ENCODE data around the gene SEMA5B. TPM values are rescaled to one million over a fixed set of nuclear protein-coding genes. Genes with fewer than 3 reads are reported as not detected.

The SEMA5B gene
- total and polyA plus RNA-seq, 12 donors, result 1.3 to 12.7 (median 7.4) TPM

DNA sequence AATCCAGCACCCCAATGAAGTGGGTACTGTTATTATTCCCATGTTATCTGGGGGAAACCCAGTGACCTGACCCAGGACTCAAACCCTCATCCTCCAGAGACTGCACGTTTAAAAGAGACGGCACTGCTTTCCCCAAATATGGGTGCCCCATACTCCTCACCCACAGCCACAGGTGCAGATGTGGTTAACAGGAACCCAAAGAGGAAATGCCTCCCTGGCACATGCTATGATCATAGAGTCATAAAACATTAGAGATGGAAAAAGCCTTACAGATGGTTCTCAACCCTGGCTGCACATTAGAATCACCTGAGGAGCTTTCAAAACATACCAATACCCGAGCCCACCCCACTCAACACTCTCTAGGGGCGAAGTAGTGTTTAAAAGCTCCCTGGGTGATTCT, 111.5 kb downstream of the SEMA5B start:
- no peak overlapping the region for H3K27ac ChIP-seq
- no peaks in the 10 kb centered on the region for H3K4me1 ChIP-seq
- no peak overlapping the region for H3K4me3 ChIP-seq
- peaks cover 0 to 34% (median 0%) of the 10 kb centered on the region in 9 donors for H3K36me3 ChIP-seq
- intact Hi-C loops (cut with DNase I), result no loop called here
- DNase-seq, result no peak
- peaks cover 0 to 44% (median 0%) of the 10 kb centered on the region in 7 donors for H3K27me3 ChIP-seq
- H3K9me3 ChIP-seq, result no peaks in the 10 kb centered on the region
- no peak for ATAC-seq
- WGBS, 2 donors, result 80 to 85% methylated on average over 4 of the region's 4 CpGs
- TF ChIP-seq, protein P1, sequence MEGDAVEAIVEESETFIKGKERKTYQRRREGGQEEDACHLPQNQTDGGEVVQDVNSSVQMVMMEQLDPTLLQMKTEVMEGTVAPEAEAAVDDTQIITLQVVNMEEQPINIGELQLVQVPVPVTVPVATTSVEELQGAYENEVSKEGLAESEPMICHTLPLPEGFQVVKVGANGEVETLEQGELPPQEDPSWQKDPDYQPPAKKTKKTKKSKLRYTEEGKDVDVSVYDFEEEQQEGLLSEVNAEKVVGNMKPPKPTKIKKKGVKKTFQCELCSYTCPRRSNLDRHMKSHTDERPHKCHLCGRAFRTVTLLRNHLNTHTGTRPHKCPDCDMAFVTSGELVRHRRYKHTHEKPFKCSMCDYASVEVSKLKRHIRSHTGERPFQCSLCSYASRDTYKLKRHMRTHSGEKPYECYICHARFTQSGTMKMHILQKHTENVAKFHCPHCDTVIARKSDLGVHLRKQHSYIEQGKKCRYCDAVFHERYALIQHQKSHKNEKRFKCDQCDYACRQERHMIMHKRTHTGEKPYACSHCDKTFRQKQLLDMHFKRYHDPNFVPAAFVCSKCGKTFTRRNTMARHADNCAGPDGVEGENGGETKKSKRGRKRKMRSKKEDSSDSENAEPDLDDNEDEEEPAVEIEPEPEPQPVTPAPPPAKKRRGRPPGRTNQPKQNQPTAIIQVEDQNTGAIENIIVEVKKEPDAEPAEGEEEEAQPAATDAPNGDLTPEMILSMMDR (IDR thresholded peaks at IDR 0.05), result no peak

DNA sequence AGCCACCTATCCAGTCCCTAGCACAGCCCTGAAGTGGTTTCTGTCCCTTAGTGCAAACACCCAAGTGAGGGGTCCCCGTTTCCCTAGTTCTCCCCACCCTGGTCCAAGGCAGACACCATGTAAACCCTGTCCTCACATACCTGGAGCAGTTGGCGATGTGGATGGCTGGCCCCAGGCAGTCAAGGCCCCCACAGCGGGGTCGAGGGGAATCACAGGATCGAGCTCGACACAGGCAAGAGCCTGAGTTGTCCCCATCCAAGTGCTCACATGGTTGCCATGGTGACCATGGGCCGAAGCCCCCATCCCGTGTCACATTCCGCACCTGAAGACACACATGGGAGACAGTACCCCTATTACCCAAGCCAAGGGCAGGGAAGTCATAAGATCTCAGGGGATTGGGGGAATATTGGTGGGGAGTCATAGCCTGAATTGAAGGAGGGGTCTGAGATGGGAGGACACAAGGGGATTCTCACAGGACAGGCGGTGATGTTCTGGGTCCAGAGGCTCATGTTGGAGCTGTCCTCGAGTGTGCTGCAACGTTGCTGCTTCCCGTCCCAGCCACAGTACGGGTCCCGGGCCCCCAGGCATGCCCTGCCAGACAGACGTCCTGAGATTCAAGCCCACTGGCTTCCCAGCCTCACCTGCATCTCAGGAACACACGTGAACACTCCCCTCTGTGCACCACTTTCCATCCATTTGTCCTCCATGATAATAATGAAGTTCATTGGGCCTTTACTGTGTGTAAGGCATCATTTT, 112.1 kb downstream of the SEMA5B start:
- TF ChIP-seq, protein P1 (IDR thresholded peaks at IDR 0.05), result no peak

DNA sequence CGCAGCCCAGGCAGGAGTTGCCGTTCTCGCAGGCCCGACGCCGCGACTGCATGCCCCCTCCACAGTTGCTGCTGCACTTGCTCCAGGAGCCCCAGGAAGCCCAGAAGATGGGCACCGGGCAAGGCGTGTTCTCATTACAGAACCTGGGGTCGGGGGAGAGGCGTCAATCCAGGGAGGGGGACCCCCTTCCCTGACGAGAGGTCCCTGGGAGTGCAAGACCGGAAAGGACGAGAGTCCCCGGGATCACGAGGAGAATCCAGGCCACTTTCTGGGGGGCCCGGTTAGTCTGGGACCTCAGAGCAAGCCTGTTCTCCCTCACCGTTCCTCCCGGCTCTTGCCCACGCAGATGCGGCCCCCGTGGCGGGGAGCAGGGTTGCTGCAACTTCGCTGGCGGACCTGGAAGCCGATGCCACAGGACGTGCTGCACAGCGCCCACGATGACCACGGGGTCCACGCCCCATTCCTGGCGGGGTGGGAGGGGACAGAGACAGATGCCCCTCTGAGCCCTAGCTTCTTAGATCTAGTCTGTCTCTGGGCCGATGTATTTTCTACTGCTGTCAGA, 113.9 kb downstream of the SEMA5B start:
- Histone ChIP-seq H3K4me1 (no peaks in the 10 kb centered on the region), H3K4me3 (no peak overlapping the region), H3K36me3 (peaks cover 0 to 36% (median 0%) of the 10 kb centered on the region in 9 donors), H3K9me3 (no peaks in the 10 kb centered on the region), H3K27me3 (peaks cover 0 to 39% (median 0%) of the 10 kb centered on the region in 7 donors), H3K27ac (no peak overlapping the region)
- DNase-seq (no peak), ATAC-seq (no peak)
- intact Hi-C loops (cut with DNase I), result no loop called here
- TF ChIP-seq, protein P1 (IDR thresholded peaks at IDR 0.05), result no peak
- WGBS, 2 donors, result 83 to 86% methylated on average over 33 of the region's 33 CpGs

More for the DNA sequence above, 112.1 kb downstream of the SEMA5B start:
- no peak for DNase-seq
- H3K27ac ChIP-seq, result no peak overlapping the region
- H3K9me3 ChIP-seq, result no peaks in the 10 kb centered on the region
- H3K4me3 ChIP-seq, result no peak overlapping the region
- 84 to 90% methylated on average over 17 of the region's 17 CpGs for WGBS, 2 donors
- H3K27me3 ChIP-seq, result peaks cover 0 to 39% (median 0%) of the 10 kb centered on the region in 7 donors
- intact Hi-C loops (cut with DNase I), result no loop called here
- ATAC-seq, result no peak
- no peaks in the 10 kb centered on the region for H3K4me1 ChIP-seq
- peaks cover 0 to 28% (median 0%) of the 10 kb centered on the region in 9 donors for H3K36me3 ChIP-seq

DNA sequence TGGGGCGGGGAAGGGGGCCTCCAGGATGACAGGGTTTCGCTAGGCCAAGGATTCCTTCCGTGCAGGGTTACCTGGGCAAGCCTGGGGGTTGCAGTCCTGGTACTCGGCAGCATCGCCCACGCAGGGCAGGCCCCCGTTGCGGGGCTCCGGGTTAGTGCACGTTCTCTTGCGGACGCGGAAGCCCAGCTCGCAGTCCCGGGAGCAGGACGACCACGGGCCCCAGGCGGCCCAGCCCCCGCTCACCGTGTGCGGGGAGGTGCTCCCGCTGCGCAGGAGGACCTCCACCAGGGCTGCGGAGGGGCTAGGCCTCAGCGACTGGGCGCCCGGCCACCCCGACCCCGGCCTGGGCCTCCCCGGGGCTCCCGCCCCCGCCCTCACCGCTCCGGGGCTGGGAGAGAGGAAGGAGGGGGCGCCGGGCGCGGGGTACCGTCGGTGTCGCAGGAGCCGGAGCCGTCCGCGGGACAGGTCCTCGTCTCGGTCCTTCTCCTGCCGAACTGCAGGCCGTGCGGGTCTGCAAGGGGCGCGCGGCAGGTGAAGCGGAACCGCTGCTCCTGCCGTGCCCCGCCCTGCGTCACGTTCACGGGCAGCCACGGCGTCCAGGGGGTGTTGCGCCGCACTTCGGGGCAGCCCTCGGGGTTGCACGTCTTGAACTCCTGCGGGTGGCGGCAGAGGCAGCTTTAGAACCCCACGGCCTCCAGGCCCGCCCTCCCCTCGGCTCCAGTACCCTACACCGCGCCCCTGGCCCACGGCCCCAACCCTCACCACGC, 114.6 kb downstream of the SEMA5B start:
- Histone ChIP-seq H3K4me3 (peak overlapping the region in 1 of 10 donors; percentile 20), H3K4me1 (no peaks in the 10 kb centered on the region), H3K36me3 (peaks cover 0 to 36% (median 0%) of the 10 kb centered on the region in 9 donors), H3K9me3 (no peaks in the 10 kb centered on the region), H3K27ac (no peak overlapping the region), H3K27me3 (peaks cover 0 to 39% (median 0%) of the 10 kb centered on the region in 7 donors)
- DNase-seq (no peak), ATAC-seq (no peak)
- TF ChIP-seq, protein P1 (IDR thresholded peaks at IDR 0.05), result no peak
- WGBS, 2 donors, result 65 to 66% methylated on average over 54 to 76 of the region's 76 CpGs
- intact Hi-C loops (cut with DNase I), result no loop called here
